COLO668 (cell line): ENCODE data around the gene CDC42BPB.

Experiments used
- DNase-seq: peaks from one replicate; lab custom pipeline; 2025; ENCODE audit not compliant: unreplicated experiment; lab: John Stamatoyannopoulos, UW

The CDC42BPB gene

DNA sequence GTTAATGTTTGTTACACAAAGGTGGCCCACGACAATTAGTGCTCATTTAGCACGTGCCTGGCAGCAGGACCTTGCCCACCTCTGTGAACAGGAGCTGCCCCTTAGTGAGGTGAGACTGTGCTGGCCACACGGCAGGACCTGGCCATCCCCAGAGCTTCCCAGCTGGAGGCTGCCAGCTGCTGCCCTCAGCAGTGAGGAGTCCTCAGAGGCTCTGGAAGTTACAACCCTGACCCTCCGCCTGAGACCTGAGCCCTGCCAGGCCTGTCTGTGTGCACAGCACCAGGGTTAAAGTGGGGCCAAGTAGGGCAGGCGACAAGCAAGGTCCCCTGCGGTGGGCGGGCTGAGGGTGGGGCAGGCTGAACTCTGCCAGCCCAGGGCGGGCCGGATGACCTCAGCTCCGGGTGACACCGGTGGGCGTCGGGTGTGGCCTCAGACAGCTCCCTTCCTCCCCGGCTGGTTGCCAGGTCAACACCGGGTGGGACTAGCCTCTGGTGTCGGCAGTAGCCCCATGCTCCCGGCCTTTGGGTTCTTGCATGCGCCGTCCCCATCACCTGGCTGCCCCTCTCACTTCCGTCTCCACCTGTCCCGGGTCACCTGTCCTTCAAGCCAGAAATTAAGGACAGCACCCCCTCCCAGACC, 17.5 kb upstream of the CDC42BPB start:
- DNase-seq = no peak

DNA sequence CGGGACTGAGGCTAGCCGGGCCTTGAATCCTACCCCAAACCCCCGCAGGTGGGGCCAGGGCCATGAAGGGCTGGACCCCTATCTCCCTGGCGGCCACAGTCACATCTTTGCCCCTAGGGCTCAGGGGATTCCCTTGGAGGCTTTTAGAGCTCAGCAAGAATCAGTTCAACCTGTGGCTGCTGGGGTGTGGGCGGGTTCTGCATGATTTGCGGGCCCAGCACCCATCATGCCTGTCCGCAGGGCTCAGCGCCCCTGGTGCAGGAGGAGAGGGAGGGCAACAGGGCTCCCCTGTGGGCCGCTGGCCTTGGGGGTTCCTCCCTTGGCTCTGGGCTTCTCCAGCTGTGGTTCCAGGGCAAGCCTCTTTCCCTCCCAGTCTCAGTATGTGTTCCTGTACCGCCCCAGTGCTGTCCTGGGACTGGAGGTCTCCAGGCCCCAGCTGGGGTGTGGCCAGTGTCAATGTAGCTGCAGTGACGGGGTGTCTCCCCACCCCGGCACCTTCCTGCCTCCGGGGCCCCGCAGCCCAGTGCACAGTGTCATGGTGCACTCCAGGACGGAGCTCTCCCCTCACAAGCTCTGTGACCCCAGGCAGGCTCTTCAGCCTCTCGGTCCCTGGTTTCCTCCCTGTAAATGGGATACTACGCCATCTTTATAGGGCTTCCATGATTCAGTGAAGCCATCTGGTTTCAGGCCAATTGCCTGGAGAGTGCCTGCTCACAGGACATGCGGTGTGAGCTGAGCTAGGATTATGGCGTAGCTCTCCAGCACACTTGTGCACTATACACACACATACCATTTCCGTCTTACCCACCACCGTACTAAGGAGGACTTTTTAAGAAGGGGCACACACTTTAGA, 16.8 kb upstream of the CDC42BPB start:
- DNase-seq = no peak

DNA sequence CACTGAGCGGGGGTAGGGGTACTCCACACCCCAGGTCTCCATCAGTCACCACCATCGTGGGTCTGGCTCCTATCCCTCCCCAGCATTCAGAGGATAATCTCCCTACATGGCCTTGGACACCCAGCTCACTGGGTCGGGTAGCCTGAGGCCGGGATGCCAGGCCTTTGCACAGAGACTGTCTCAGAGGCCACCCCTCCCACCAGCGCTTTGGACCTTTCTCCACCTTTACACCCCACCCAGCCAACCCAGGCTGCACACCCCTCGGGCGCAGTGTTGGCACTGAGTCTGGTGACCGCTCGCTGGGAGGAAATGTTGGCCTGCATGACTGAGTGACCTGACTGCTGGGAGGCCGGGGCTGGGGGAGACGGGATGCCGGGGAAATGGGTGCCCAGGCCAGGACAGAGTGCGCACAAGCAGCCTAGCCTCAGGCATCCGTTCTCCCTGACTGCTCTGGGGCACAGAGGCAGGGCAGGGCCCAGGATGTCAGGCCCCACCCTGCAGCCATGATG, 16.1 kb upstream of the CDC42BPB start:
- no peak for DNase-seq

DNA sequence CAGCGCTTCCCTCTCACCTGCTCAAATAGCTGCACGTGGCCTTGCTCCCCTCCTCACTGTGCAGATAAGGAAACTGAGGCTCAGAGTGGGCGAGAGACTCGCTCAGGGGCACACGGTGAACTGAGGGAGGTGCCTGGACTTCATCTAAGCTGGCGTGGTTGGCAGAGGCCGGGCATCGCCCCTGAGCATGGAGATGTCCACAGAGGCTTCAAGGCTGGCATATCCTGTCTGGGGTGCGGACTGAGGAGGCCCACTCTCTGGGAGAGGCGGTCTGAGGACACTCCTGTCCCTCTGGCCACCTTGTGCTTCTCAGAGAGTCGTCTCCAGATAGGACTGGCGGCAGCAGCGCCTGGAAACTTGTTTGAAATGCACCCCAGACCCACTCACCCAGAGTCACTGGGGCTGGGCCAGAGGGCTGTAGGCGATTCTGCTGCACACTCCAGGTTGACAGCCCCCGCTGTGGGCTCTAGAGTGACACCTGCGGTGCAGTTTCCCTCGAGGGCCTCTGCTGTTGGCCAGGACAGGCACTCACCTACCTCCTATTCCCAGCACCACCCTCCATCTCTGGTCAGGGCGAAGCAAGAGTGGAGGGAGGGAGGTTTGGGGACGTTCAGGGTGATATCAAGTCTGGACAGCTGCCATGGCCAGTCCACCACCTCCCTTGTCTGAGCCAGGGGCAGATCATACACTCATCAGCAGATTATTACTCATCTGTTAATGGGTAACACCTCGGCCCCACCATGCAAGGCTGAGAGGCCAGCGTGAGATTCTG, 15.4 kb upstream of the CDC42BPB start:
- DNase-seq = no peak

DNA sequence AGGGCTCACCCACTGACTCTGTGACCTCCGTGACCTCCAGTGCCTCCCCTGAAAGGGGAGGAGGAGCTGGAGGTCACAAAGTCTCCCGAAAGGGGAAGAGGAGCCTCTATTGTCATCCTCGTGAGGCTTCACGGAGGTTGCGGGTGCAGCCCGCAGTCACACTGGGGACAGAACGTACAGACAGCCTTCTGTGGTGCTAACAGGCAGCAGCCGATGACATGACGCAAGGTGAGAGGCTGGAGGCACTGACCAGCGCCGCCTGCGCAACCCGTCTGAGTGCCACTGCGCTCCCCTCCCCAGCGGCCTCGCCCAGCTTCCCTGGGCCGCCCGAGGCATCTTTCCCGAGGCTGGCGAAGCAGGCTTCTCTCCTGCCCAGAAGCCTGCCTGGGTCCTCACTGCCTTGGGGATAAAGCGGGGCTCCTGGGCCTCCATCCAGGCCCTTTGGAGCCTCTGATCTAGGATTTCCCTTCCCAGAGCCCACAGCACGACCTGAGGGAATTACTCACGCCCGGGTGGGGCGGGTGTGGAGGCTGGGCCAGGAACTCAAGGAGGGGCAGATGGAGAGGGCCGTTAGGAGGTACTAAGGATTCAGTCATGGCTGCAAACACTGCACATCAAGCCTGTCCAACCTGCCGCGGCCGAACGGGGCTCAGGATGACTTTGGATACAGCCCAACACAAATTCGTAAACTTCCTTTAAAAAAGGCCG, 14.3 kb upstream of the CDC42BPB start:
- DNase-seq = no peak

DNA sequence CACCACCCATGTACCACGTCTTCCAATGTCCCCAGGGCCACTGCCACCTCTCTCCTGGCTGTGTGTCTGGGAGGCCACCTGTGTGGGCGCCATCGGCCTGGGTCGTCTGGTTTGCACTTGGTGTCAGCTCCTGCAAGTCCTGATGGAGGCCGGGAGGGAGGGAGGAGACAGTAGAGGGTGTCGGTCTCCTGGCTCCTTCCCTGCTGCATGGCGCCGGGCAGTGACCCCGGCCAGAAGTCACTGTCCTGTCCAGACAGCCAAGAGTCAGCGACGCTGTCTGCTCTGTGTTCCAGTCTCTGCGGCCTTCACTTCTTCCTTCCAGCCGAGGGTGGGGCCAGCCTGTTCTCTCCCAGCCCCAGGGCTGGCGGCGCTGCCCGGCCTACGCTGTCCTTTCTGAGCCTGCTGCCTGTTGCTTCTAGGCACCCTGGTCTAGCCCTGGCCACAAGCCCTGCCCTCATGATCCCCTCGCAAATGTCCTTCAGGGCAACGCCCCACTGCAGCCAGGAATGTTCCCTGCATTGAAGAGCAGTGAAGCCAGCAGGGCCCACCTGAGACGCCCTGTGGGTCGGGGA, 13.7 kb upstream of the CDC42BPB start:
- DNase-seq = no peak

DNA sequence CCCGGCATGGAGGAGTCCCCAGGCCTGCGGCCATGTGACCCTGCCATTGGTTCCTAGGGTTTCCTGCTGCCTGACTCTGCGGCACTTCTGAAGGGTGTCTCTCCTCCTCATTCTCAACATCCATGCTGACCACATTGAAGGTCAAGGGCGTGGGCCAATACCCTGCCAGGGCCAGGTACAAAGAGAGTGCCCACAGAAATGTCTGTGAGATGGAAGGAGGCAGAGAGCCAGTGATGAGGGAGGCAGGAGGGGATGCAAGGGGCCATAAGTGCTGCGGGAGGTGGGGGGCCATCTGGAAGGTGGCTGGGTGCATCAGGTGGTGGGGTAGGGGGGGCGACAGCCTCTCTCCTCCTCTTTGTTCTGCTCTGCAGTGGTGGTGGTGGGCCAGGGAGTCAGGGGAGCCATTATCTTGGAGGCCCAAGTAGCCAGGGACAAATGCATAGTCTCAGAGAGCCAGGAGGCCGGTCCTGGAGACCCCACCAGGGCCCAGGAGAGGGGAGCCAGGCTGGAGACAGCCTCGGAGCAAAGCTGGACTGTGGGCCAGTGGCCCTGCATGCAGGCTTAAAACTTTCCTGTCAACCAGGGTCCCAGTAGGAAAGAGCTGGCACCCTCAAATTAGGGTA, 13.0 kb upstream of the CDC42BPB start:
- DNase-seq = no peak

DNA sequence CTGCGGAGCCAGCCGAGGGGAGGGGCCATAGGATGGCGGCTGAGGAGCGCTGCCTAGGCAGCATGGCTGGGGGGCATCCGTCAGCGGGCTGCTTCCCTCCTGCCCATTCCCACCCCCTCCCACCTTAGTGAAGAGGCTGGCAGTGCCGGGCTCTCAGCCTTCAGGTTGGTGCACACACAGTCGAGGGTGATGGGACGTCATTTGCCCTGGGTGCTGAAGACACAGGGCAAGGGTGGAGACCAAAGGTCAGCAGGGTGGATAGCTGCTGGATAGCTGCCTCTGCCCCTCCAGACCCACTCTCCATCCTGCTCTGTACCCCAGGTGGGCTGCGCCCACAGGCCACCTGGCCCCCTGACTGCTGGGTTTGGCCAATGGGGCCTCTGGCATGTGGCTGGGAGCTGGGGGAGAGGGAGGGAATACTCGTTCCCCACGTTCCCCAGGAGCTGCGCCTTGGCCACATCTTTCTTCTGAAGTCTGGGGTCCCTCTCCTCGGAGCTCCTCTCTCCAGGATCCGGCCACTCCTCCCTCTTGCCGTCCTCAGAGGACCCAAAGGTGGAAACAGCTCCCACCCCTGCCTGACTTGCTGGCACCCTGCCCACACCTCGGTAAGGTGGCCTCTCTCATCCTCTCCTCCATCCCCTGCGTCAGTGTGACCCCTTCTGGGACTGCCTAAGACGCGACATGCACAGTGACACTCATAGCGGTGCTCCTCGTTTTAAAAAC, 11.2 kb upstream of the CDC42BPB start:
- no peak for DNase-seq

DNA sequence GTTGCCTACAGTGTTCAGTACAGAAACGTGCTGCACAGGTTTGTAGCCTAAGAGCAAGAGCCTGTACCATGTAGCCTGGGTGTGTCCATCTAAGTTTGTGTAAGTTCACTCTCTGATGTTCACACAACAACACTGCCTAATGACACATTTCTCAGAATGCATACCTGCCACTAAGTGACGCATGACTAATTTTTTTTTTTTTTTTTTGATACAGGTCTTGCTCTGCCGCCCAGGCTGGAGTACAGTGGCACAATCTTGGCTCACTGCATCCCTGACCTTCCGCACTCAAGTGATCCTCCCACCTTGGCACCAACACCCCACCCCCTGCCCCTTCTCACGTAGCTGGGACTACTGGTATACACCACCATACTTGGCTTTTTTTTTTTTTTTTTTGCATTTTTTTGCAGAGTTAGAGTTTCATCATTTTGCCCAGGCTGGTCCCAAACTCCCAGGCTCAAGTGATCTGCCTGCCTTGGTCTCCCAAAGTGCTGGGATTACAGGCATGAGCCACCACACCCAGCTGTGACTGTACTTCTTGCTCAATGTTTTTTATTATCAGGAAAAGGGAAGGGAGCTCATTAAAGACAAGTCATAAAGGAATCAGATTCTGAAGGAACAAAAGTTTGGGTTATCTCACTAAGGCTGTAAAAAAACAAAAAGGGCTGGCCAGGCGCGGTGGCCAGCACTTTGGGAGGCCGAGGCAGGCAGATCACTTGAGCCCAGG, 10.0 kb upstream of the CDC42BPB start:
- DNase-seq = no peak

DNA sequence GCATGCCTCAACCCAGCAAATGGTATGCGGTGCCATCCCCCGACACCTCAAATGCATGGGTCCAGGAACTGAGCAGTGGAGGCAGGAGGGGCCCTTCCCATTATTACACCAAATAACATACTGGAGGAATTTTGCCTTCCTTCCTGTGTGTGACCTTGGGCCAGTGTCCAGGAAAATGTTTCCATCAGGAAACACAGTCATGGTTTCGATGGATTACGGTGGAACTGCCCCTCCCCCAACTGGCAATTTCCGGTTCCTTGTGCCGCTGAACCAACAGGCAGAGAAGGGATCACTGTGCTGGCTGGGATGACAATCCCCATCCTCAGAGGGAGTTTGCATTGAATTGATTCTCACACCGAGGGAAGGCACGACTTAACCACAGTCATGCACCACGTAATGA, 9.1 kb upstream of the CDC42BPB start:
- no peak for DNase-seq

DNA sequence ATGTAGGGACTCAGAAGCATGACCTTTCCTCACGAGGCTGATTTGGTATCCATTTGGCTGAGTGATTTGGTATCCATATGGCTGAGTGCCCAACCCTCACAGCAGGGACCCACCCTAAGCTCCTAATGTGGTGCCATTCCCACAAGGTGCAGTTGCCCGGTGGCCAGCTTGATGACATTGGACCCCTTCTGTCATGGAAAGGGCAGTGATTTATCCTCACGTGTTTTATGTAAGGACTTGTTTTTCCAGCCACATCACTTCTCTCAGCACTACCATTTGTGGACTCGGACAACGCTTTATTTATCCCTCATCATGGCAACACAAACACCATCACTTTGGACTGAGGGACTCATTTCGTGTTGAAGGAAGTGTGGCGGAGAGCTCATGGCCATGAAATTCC, 8.5 kb upstream of the CDC42BPB start:
- no peak for DNase-seq

DNA sequence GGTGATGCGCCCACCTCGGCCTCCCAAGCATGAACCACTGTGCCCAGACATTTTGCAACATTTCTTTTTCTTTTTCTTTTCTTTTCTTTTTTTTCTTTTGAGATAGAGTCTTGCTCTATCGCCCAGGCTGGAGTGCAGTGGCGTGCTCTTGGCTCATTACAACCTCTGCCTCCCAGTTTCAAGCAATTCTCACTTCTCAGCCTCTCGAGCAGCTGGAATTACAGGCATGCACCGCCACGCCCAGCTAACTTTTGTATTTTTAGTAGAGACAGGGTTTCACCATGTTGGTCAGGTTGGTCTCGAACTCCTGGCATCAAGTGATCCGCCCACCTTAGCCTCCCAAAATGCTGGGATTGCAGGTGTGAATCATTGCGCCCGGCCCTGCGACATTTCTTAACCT, 7.6 kb upstream of the CDC42BPB start:
- no peak for DNase-seq

DNA sequence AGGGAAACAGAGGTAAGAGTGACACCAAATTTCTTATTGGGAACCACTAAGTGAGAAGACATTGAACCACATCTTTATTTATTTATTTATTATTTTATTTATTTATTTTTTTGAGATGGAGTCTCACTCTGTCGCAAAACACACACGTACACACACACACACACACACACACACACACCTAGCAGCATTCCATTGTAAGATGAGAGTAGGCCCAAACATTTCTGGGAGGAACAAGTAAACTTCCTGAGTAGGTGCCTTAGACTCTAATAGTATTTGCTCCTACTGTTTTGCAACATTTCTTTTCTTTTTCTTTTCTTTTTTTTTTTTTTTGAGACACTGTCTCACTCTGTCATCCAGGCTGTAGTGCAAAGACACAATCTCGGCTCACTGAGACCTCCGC, 7.1 kb upstream of the CDC42BPB start:
- DNase-seq = no peak

DNA sequence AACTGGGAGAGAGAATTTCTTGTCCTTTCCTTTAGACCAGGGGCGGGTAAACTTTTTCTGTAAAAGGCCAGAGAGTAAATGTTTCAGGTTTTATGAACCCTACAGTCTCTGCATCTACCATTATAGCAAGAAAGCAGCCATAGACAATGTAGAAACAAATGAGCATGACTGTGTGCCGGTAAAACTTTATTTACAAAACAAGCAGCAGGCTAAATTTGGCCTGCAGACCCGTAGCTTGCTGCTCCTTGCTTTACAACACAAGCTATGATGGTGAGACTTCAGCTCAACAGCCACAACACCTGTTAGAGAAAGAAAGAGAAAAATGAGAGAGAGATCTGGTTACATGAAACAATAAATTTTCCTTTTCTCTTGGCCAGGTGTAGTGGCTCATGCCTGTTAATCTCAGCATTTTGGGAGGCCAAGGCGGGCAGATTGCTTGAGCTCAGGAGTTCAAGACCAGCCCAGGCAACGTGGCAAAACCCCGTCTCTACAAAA, 4.2 kb upstream of the CDC42BPB start:
- DNase-seq = no peak

DNA sequence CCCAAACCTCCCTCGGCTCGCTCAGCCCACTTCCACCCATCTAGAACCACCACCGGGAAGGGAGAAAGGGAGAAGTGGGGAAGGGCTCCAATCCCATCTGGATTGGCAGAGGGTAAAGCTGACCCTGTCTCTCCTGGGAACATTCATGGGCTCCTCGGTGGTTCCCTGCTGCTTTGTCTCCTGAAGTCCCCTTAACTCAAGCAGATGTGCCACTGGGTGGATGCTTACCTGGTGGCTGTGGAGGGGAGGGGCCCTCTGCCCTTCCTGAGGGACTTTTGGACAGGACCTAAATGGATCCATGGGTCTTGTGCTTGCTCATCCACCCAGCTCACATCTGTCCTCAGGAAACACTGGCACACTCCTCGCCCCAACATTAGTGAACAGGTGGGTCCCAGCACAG, 2.2 kb upstream of the CDC42BPB start:
- no peak for DNase-seq

DNA sequence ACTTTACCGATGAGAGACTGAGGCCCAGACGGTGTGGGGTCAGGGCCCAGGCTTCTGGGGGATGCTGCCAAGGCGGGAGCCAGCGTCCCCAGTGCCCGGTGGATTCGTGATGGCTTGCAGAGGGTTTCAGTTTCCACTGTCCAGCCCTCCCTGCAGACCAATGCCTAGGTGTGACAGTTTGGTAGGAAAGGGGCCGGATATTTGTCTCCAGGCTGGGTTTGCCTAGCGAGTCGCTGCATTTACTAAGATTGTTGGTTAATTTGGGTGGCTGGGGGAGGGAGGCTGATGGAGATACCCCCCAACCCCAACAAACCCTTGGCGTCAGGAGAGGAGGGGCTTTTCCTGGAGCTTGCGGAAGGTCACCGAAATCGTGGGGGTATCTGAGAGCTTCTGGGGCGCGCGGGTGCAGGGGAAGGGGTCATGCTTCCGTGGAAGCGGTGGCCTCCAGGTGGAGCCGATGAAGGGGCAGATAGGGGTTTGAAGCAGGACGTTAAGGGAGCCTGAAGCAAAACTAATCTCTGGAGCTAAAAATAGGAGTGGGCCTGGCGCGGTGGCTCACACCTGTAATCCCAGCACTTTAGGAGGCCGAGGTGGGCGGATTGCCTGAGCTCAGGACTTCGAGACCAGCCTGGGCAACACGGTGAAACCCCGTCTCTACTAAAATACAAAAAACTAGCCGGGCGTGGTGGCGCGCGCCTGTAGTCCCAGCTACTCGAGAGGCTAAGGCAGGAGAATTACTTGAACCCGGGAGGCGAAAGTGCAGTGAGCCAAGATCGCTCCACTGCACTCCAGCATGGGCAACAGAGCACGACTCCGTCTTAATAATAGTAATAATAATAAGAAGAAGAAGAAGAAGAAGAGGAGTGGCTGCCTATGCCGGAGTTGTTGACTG, 1.1 kb upstream of the CDC42BPB start:
- no peak for DNase-seq

DNA sequence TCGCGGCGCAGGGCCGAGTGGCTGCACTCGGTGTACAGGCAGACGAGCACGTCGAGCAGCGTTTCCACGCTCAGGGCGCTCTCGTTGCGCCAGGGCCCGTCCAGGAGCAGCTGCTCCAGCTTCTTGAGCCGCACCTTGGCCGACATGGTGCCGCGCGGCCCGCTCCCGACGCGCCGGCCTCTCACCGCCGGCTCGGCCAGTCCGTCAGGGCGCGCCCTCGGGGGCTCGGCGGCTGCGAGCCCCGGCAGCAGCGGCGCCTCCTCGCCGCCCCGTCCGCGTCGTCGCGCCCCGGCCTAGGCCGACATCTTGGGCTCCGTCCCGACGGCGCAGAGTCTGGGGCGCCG, 349 bp downstream of the CDC42BPB start:
- no peak for DNase-seq
